H9 (cell line): ENCODE measurements around the gene SNAI3. TPM values are rescaled to one million over a fixed set of nuclear protein-coding genes. Genes with fewer than 3 reads are reported as not detected.

Source experiments
- DNase-seq: peaks from one replicate; pipeline ENCODE4 v3.0.0-alpha.2; 2017
- H2AFZ ChIP-seq: one replicate; pipeline ENCODE4 v1.6.1; 2013; ENCODE audit warnings: mild to moderate bottlenecking, low read length, control low read depth, moderate library complexity
- H2AK5ac ChIP-seq: 2 replicates; pipeline ENCODE4 v1.6.1; 2013; ENCODE audit warnings: low read length, control low read depth, mixed read lengths; ENCODE audit not compliant: insufficient read length
- H2BK120ac ChIP-seq: one replicate; pipeline ENCODE4 v1.6.1; 2013; ENCODE audit warnings: low read depth, mild to moderate bottlenecking, low read length, control low read depth, inconsistent platforms; ENCODE audit not compliant: poor library complexity, severe bottlenecking
- H2BK12ac ChIP-seq: 2 replicates; pipeline ENCODE4 v1.6.1; 2013; ENCODE audit warnings: low read length, control low read depth, mixed read lengths, low read depth; ENCODE audit not compliant: insufficient read length
- H2BK15ac ChIP-seq: 2 replicates; pipeline ENCODE4 v1.6.1; 2013; ENCODE audit warnings: low read depth, low read length, control low read depth
- H2BK20ac ChIP-seq: one replicate; pipeline ENCODE4 v1.6.1; 2013; ENCODE audit warnings: low read depth, mild to moderate bottlenecking, low read length, control low read depth, inconsistent platforms; ENCODE audit not compliant: poor library complexity, severe bottlenecking
- H2BK5ac ChIP-seq: 2 replicates; pipeline ENCODE4 v1.6.1; 2013; ENCODE audit warnings: low read length, control low read depth, mixed read lengths; ENCODE audit not compliant: insufficient read length
- H3K14ac ChIP-seq: 2 replicates; pipeline ENCODE4 v1.6.1; 2013; ENCODE audit warnings: low read length, control low read depth; ENCODE audit not compliant: insufficient read depth
- H3K18ac ChIP-seq: 2 replicates; pipeline ENCODE4 v1.6.1; 2013; ENCODE audit warnings: low read depth, mild to moderate bottlenecking, mixed read lengths, low read length, control low read depth; ENCODE audit not compliant: insufficient read length
- H3K23ac ChIP-seq: 2 replicates; pipeline ENCODE4 v1.6.1; 2013; ENCODE audit warnings: low read length, control low read depth, mixed read lengths, low read depth; ENCODE audit not compliant: insufficient read length
- H3K23me2 ChIP-seq: 2 replicates; pipeline ENCODE4 v1.6.1; 2013; ENCODE audit warnings: low read depth, mild to moderate bottlenecking, mixed read lengths, low read length, control low read depth; ENCODE audit not compliant: insufficient read length, poor library complexity, severe bottlenecking
- H3K27ac ChIP-seq: 2 replicates; pipeline ENCODE4 v1.5.1; 2013; ENCODE audit warnings: low read length, control low read depth, mixed read lengths, low read depth; ENCODE audit not compliant: insufficient read length
- H3K27me3 ChIP-seq: 2 replicates; pipeline ENCODE4 v1.6.1; 2013; ENCODE audit warnings: low read length, control low read depth, inconsistent platforms; ENCODE audit not compliant: insufficient read depth
- H3K4ac ChIP-seq: 2 replicates; pipeline ENCODE4 v1.6.1; 2013; ENCODE audit warnings: low read depth, mild to moderate bottlenecking, control low read depth, inconsistent platforms, low read length, moderate library complexity
- H3K4me1 ChIP-seq: 2 replicates; pipeline ENCODE4 v1.6.1; 2013; ENCODE audit warnings: low read length, control low read depth, inconsistent platforms; ENCODE audit not compliant: insufficient read depth
- H3K4me2 ChIP-seq: 2 replicates; pipeline ENCODE4 v1.6.1; 2013; ENCODE audit warnings: low read length, control low read depth, mixed read lengths; ENCODE audit not compliant: insufficient read length, insufficient read depth
- H3K56ac ChIP-seq: 2 replicates; pipeline ENCODE4 v1.6.1; 2013; ENCODE audit warnings: low read depth, mild to moderate bottlenecking, mixed read lengths, low read length, control low read depth; ENCODE audit not compliant: insufficient read length
- H3K79me1 ChIP-seq: 2 replicates; pipeline ENCODE4 v1.6.1; 2013; ENCODE audit warnings: low read depth, mild to moderate bottlenecking, moderate library complexity, low read length, control low read depth, inconsistent platforms; ENCODE audit not compliant: insufficient read depth, poor library complexity, severe bottlenecking
- H3K79me2 ChIP-seq: 2 replicates; pipeline ENCODE4 v1.6.1; 2013; ENCODE audit warnings: low read length, control low read depth, inconsistent platforms; ENCODE audit not compliant: insufficient read depth
- H3K9ac ChIP-seq: 2 replicates; pipeline ENCODE4 v1.6.1; 2013; ENCODE audit warnings: low read length, control low read depth, mixed read lengths; ENCODE audit not compliant: insufficient read length; ENCODE audit errors: extremely low read depth
- H3K9me3 ChIP-seq: one replicate; pipeline ENCODE4 v1.6.1; 2013; ENCODE audit warnings: low read depth, low read length, inconsistent platforms; ENCODE audit not compliant: control insufficient read depth
- H3T11ph ChIP-seq: one replicate; pipeline ENCODE4 v1.6.1; 2013; ENCODE audit warnings: mild to moderate bottlenecking, low read length, control low read depth, inconsistent platforms
- H4K20me1 ChIP-seq: one replicate; pipeline ENCODE4 v1.6.1; 2013; ENCODE audit not compliant: control insufficient read depth, insufficient read length, insufficient read depth
- H4K5ac ChIP-seq: 2 replicates; pipeline ENCODE4 v1.6.1; 2013; ENCODE audit warnings: low read depth, mild to moderate bottlenecking, mixed read lengths, low read length, control low read depth; ENCODE audit not compliant: insufficient read length
- H4K8ac ChIP-seq: replicated peaks from 2 replicates; pipeline ENCODE4 v1.6.1; 2013; ENCODE audit warnings: low read length, control low read depth, mixed read lengths, low read depth; ENCODE audit not compliant: insufficient read length
- H4K91ac ChIP-seq: 2 replicates; pipeline ENCODE4 v1.6.1; 2013; ENCODE audit warnings: low read depth, mild to moderate bottlenecking, moderate library complexity, mixed read lengths, low read length, control low read depth; ENCODE audit not compliant: insufficient read length
- H3K27ac Mint-ChIP-seq, 3 experiments: 2 replicates in 2 of 3; 3 replicates in 1 of 3; pipeline ENCODE4 v1.8.0; 2020 to 2021; ENCODE audit warnings: mixed read lengths in 3 of 3, mild to moderate bottlenecking in 1 of 3, moderate library complexity in 1 of 3
- H3K27me3 Mint-ChIP-seq: 2 replicates; pipeline ENCODE4 v1.8.0; 2021; ENCODE audit warnings: low read depth, mild to moderate bottlenecking, moderate library complexity, mixed read lengths
- H3K36me3 Mint-ChIP-seq, 3 experiments: 2 replicates in 2 of 3; 3 replicates in 1 of 3; pipeline ENCODE4 v1.8.0; 2020 to 2021; ENCODE audit warnings: low read depth in 3 of 3, mixed read lengths in 3 of 3; ENCODE audit not compliant: insufficient read depth in 1 of 3
- H3K4me1 Mint-ChIP-seq, 2 experiments: 2 replicates each; pipeline ENCODE4 v1.8.0; 2020; ENCODE audit warnings: mixed read lengths in 2 of 2
- H3K4me3 Mint-ChIP-seq, 2 experiments: 2 replicates in 1 of 2; 3 replicates in 1 of 2; pipeline ENCODE4 v1.8.0; 2020 to 2021; ENCODE audit warnings: mild to moderate bottlenecking in 2 of 2, mixed read lengths in 2 of 2, moderate library complexity in 1 of 2
- H3K9me3 Mint-ChIP-seq, 2 experiments: 2 replicates in 1 of 2; 3 replicates in 1 of 2; pipeline ENCODE4 v1.8.0; 2020; ENCODE audit warnings: mild to moderate bottlenecking in 2 of 2, mixed read lengths in 2 of 2, moderate library complexity in 1 of 2
- CTCF ChIP-seq: fragments of 200-600 bp; sonication (generic); conservative IDR thresholded peaks from 3 replicates; pipeline ENCODE4 v1.8.0; 2021; ENCODE audit warnings: antibody characterized with exemption, mild to moderate bottlenecking
- WGBS: extraction: QIAGEN DNeasy Blood & Tissue Kit; methylation state at CpG from one replicate; pipeline ENCODE4 v1.1.7; 2013; ENCODE audit warnings: missing lambda C conversion rate, low lambda C conversion rate, mixed read lengths; ENCODE audit not compliant: insufficient read length; ENCODE audit errors: extremely low coverage; 5-methylcytosine and 5-hydroxymethylcytosine counted together
- total RNA-seq: library from RNA; stranded (reverse); gene quantifications from 2 replicates; pipeline ENCODE4 v1.2.1, GENCODE V29; 2021

SNAI3 gene
- total RNA-seq, 1 experiment from 2014 or later: 3.2 TPM

- Histone ChIP-seq H3K14ac (no peak overlapping the region), H3K56ac (no peak overlapping the region), H3K9ac (no peak overlapping the region), H3K27ac (no peak overlapping the region), H4K8ac (no peak overlapping the region), H3K23me2 (no peaks in the 10 kb centered on the region), H3K23ac (no peak overlapping the region), H3T11ph (no peak overlapping the region), H2BK12ac (no peak overlapping the region), H2BK20ac (no peak overlapping the region), H2BK120ac (no peak overlapping the region), H2AK5ac (no peak overlapping the region), H3K4me2 (no peak overlapping the region), H3K79me1 (no peaks in the 10 kb centered on the region), H3K4ac (no peak overlapping the region), H4K5ac (no peak overlapping the region), H2AFZ (no peak overlapping the region), H3K79me2 (no peaks in the 10 kb centered on the region), H3K27me3 (no peaks in the 10 kb centered on the region), H2BK5ac (no peak overlapping the region), H3K4me1 (no peaks in the 10 kb centered on the region), H3K9me3 (no peaks in the 10 kb centered on the region), H2BK15ac (no peak overlapping the region), H3K18ac (no peak overlapping the region), H4K20me1 (no peaks in the 10 kb centered on the region), H4K91ac (no peak overlapping the region)
- no CpG with 5 or more reads among the region's 22 CpGs for WGBS
- Mint-ChIP-seq H3K27ac (no peak overlapping the region; a peak in 2 of 7 replicates), H3K27me3 (no peaks in the 10 kb centered on the region), H3K4me3 (no peak overlapping the region), H3K36me3 (peaks cover 0 to 9% (median 2%) of the 10 kb centered on the region in 3 experiments; a peak in 2 of 7 replicates), H3K9me3 (no peaks in the 10 kb centered on the region), H3K4me1 (peaks cover 6 to 7% of the 10 kb centered on the region in 2 experiments)
- DNase-seq: no peak
- no peak for TF ChIP-seq CTCF
Observed at GRCh38 chr16:88676502-88677242, 9.6 kb downstream of the SNAI3 start.
